ENCODE results near the gene GPR15. TPM values are rescaled to one million over a fixed set of nuclear protein-coding genes. Genes with fewer than 3 reads are reported as not detected.

GPR15 gene
- total RNA-seq, result not detected in 2 replicates
- long read RNA-seq, result 0 reads

- no peak for TF ChIP-seq CTCF (IDR thresholded peaks at IDR 0.05)
- H3K36me3 Mint-ChIP-seq (ENCODE audit: unreplicated experiment), result no peaks in the 10 kb centered on the region
- no peaks in the 10 kb centered on the region for H3K9me3 Mint-ChIP-seq (ENCODE audit: unreplicated experiment)
- no peak for DNase-seq (ENCODE audit: extremely low spot score, unreplicated experiment)
- H3K4me1 Mint-ChIP-seq (ENCODE audit: unreplicated experiment), result no peaks in the 10 kb centered on the region
- peaks cover 76% of the 10 kb centered on the region for H3K27me3 Mint-ChIP-seq (ENCODE audit: unreplicated experiment)
- H3K4me3 Mint-ChIP-seq (ENCODE audit: unreplicated experiment), result no peak within 1 kb of the TSS
- H3K27ac Mint-ChIP-seq (ENCODE audit: unreplicated experiment), result no peak within 1 kb of the TSS
Observed at GRCh38 chr3:98531622-98532274, at the start of gene GPR15. GPR15 (plus strand) TSS chr3:98531978; CDS start chr3:98532034, 56 bp downstream.

- Mint-ChIP-seq H3K27me3 (ENCODE audit: unreplicated experiment) (peaks cover 8% of the 10 kb centered on the region), H3K27ac (ENCODE audit: unreplicated experiment) (no peak overlapping the region), H3K4me3 (ENCODE audit: unreplicated experiment) (no peak overlapping the region), H3K4me1 (ENCODE audit: unreplicated experiment) (no peaks in the 10 kb centered on the region), H3K9me3 (ENCODE audit: unreplicated experiment) (peaks cover 29% of the 10 kb centered on the region), H3K36me3 (ENCODE audit: unreplicated experiment) (no peaks in the 10 kb centered on the region)
- no peak for TF ChIP-seq CTCF (IDR thresholded peaks at IDR 0.05)
- DNase-seq (ENCODE audit: extremely low spot score, unreplicated experiment), result no peak
Observed at GRCh38 chr3:98482717-98483482, 48.9 kb upstream of the GPR15 start.

GRCh38 chr3:98483626-98484025 is 48.2 kb upstream of the GPR15 start:
- TF ChIP-seq CTCF (IDR thresholded peaks at IDR 0.05), result no peak
- Mint-ChIP-seq H3K27me3 (ENCODE audit: unreplicated experiment) (peaks cover 15% of the 10 kb centered on the region), H3K4me3 (ENCODE audit: unreplicated experiment) (no peak overlapping the region), H3K9me3 (ENCODE audit: unreplicated experiment) (peaks cover 36% of the 10 kb centered on the region), H3K36me3 (ENCODE audit: unreplicated experiment) (no peaks in the 10 kb centered on the region), H3K27ac (ENCODE audit: unreplicated experiment) (no peak overlapping the region), H3K4me1 (ENCODE audit: unreplicated experiment) (no peaks in the 10 kb centered on the region)
- DNase-seq (ENCODE audit: extremely low spot score, unreplicated experiment), result no peak

- Mint-ChIP-seq H3K27me3 (ENCODE audit: unreplicated experiment) (peaks cover 67% of the 10 kb centered on the region), H3K9me3 (ENCODE audit: unreplicated experiment) (no peaks in the 10 kb centered on the region), H3K36me3 (ENCODE audit: unreplicated experiment) (no peaks in the 10 kb centered on the region), H3K27ac (ENCODE audit: unreplicated experiment) (no peak within 1 kb of the TSS), H3K4me1 (ENCODE audit: unreplicated experiment) (no peaks in the 10 kb centered on the region), H3K4me3 (ENCODE audit: unreplicated experiment) (no peak within 1 kb of the TSS)
- TF ChIP-seq CTCF (IDR thresholded peaks at IDR 0.05), result no peak
- DNase-seq (ENCODE audit: extremely low spot score, unreplicated experiment), result no peak
Observed at GRCh38 chr3:98497381-98497780, 34.4 kb upstream of the GPR15 start, which contains the start of gene OR5K2. OR5K2 (plus strand) TSS chr3:98497681; CDS start chr3:98497681, 0 bp downstream.

- Mint-ChIP-seq H3K9me3 (ENCODE audit: unreplicated experiment) (no peaks in the 10 kb centered on the region), H3K27ac (ENCODE audit: unreplicated experiment) (no peak overlapping the region)
- TF ChIP-seq CTCF (IDR thresholded peaks at IDR 0.05), result no peak
Observed at GRCh38 chr3:98500019-98500418, 31.8 kb upstream of the GPR15 start.

More at GRCh38 chr3:98500019-98500418, 31.8 kb upstream of the GPR15 start:
- DNase-seq (ENCODE audit: extremely low spot score, unreplicated experiment), result no peak
- no peaks in the 10 kb centered on the region for H3K4me1 Mint-ChIP-seq (ENCODE audit: unreplicated experiment)
- H3K4me3 Mint-ChIP-seq (ENCODE audit: unreplicated experiment), result no peak overlapping the region
- no peaks in the 10 kb centered on the region for H3K36me3 Mint-ChIP-seq (ENCODE audit: unreplicated experiment)
- peaks cover 46% of the 10 kb centered on the region for H3K27me3 Mint-ChIP-seq (ENCODE audit: unreplicated experiment)

Data from osteocyte (in vitro differentiated cells).